ENCODE data around the gene TFAP2B. TPM values are rescaled to one million over a fixed set of nuclear protein-coding genes. Genes with fewer than 3 reads are reported as not detected.

The TFAP2B gene
- total RNA-seq, 1 donor from 2014 or later = 0.25 TPM

DNA sequence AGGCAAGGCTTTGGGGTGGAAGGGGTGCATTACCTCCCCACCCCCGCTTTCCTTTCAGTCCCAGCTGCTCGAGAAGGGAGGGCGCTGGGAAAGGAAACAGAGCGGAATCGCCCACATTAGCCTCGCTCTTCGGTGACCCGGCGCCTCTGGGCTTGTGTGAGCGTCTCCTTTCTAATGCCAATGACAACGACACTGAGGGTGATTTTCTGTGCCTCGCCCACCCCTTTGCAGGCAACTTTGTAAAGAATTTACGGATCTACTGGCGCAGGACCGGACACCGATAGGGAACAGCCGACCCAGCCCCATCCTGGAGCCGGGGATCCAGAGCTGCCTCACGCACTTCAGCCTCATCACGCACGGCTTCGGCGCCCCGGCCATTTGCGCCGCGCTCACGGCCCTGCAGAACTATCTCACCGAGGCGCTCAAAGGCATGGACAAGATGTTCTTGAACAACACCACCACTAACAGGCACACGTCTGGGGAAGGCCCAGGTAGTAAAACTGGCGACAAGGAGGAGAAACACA lies 24.3 kb downstream of the TFAP2B start:
- intact Hi-C loops (cut with DNase I) = no loop called here
- DNase-seq (ENCODE audit: extremely low spot score in 2 of 2) = no peak
- TF ChIP-seq, protein P1, sequence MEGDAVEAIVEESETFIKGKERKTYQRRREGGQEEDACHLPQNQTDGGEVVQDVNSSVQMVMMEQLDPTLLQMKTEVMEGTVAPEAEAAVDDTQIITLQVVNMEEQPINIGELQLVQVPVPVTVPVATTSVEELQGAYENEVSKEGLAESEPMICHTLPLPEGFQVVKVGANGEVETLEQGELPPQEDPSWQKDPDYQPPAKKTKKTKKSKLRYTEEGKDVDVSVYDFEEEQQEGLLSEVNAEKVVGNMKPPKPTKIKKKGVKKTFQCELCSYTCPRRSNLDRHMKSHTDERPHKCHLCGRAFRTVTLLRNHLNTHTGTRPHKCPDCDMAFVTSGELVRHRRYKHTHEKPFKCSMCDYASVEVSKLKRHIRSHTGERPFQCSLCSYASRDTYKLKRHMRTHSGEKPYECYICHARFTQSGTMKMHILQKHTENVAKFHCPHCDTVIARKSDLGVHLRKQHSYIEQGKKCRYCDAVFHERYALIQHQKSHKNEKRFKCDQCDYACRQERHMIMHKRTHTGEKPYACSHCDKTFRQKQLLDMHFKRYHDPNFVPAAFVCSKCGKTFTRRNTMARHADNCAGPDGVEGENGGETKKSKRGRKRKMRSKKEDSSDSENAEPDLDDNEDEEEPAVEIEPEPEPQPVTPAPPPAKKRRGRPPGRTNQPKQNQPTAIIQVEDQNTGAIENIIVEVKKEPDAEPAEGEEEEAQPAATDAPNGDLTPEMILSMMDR (IDR thresholded peaks at IDR 0.05) = no peak
- TF ChIP-seq POLR2A (IDR thresholded peaks at IDR 0.05) (no peak), POLR2AphosphoS5 (IDR thresholded peaks at IDR 0.05; ENCODE audit: insufficient read depth in 1 of 2, low read depth in 1 of 2) (no peak)
- no peaks in the 10 kb centered on the region for H3K27me3 ChIP-seq
- no peak overlapping the region for H3K4me3 ChIP-seq
- H3K4me1 ChIP-seq = no peaks in the 10 kb centered on the region
- no peaks in the 10 kb centered on the region for H3K9me3 ChIP-seq
- H3K36me3 ChIP-seq = no peaks in the 10 kb centered on the region
- H3K27ac ChIP-seq = no peak overlapping the region

DNA sequence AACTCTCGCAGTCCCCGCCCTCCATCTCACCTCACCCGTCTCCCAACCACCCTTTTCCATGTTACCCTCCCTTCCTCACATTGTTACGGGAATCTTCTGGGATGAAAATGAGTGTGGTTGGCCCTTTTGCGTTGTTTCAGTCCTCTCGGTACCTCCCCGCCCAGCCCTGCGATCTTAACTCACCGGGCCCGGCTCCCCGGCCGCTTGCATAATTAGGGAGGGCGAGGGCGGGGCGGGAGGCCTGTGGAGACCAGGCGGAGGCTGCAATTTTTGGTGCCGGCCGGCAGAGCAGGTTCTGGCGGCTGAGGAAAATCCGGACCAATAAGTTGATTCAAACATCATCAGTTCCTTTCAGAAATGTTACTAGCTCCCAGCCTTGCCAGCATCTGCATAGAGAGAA lies 25.2 kb downstream of the TFAP2B start:
- Histone ChIP-seq H3K27me3 (no peaks in the 10 kb centered on the region), H3K4me3 (no peak overlapping the region), H3K4me1 (no peaks in the 10 kb centered on the region), H3K36me3 (no peaks in the 10 kb centered on the region), H3K27ac (no peak overlapping the region), H3K9me3 (no peaks in the 10 kb centered on the region)
- intact Hi-C loops (cut with DNase I) = no loop called here
- no peak for DNase-seq (ENCODE audit: extremely low spot score in 2 of 2)
- no peak for TF ChIP-seq POLR2A (IDR thresholded peaks at IDR 0.05)
- TF ChIP-seq, protein P1 (IDR thresholded peaks at IDR 0.05) = no peak
- no peak for TF ChIP-seq POLR2AphosphoS5 (IDR thresholded peaks at IDR 0.05; ENCODE audit: insufficient read depth in 1 of 2, low read depth in 1 of 2)

DNA sequence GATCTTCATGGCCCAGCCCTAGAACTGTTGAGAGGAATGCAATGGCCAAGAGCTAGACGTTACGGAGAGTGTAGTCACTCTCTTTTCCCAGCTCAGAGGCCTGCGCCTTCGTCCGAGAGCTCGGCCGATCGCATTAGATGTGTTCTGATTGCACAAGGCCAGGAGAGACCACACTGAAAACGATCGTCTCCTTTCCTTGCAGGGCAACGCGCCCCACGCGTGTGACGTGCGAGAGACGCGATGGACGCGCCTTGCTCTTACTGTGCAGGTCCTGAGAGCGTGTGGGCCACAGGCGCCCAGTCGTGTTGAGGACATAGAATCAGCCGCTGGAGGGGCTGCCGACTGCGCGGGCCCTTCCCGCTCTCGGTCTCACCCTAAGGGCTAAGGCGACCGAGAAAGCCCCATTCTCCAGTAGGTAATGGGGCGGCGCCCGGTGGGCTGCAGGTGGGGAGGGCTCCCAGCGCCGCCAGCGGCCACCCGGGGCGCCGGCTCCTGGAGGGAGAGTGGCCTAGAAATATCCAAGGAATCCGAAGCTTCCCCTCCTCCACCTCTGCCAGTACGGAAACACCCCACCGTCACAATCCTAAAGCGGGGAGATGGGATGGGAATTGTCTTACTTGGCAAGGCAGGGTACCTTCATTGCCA lies 26.9 kb downstream of the TFAP2B start:
- H3K27me3 ChIP-seq = peaks cover 6% of the 10 kb centered on the region
- H3K4me1 ChIP-seq = peaks cover 12% of the 10 kb centered on the region
- H3K4me3 ChIP-seq = no peak overlapping the region
- H3K27ac ChIP-seq = no peak overlapping the region
- TF ChIP-seq POLR2AphosphoS5 (IDR thresholded peaks at IDR 0.05; ENCODE audit: insufficient read depth in 1 of 2, low read depth in 1 of 2) = no peak
- H3K9me3 ChIP-seq = no peaks in the 10 kb centered on the region
- intact Hi-C loops (cut with DNase I) = no loop called here
- H3K36me3 ChIP-seq = no peaks in the 10 kb centered on the region
- DNase-seq (ENCODE audit: extremely low spot score in 2 of 2) = no peak

DNA sequence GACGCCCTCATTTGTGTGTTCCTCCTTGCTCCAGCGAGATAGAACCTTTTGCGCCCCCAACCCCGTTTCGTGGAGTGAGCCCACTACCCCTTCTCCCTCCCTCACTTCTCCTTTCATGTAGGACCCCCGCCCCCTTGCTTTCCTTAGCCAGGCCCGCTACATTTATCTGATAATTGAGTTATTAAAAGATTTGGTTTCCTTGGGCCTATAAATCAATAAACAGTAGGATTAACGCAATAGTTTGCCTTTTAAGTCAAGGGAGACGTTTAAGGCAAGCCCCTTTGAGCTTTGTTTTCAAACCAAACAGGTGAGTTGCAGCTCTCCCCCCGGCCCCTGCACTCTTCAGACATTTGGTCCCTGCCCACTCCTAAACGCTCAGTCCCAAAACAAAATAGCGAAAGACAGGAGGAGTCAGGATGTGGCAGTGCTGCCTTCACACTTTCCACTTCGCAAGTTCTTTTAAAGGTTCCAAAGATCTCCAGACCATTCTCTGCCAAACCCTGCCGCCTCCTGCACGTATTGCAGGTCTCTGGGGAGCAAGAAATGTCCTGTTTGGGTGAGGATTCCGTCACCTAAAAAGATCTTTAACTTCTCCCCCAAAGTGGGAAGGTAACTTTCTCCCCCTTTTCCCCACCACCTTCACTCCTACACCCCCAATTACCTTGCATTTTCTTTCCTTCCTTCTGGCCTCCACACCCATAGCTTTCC lies 27.6 kb downstream of the TFAP2B start:
- H3K27me3 ChIP-seq = peaks cover 6% of the 10 kb centered on the region
- no peaks in the 10 kb centered on the region for H3K36me3 ChIP-seq
- H3K4me1 ChIP-seq = peaks cover 15% of the 10 kb centered on the region
- no peak for DNase-seq (ENCODE audit: extremely low spot score in 2 of 2)
- TF ChIP-seq POLR2A (IDR thresholded peaks at IDR 0.05) (no peak), POLR2AphosphoS5 (IDR thresholded peaks at IDR 0.05; ENCODE audit: insufficient read depth in 1 of 2, low read depth in 1 of 2) (no peak)
- TF ChIP-seq, protein P1 (IDR thresholded peaks at IDR 0.05) = no peak
- no peaks in the 10 kb centered on the region for H3K9me3 ChIP-seq
- intact Hi-C loops (cut with DNase I) = no loop called here
- H3K27ac ChIP-seq = no peak overlapping the region
- no peak overlapping the region for H3K4me3 ChIP-seq

DNA sequence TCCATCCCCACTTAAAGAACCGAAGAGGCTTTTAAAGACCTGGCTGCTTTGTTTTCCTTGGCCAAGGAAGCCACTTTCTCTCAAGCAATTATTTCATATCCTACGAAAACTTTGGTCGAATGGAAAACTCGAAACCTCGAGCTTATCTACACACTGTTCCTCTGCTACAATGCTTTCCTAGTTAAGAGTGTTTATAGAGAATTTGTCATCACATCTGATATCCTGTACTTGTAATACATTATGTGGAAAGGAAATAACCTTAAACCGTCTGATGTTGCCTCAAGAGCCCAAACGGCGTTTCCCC lies 28.1 kb downstream of the TFAP2B start:
- peaks cover 15% of the 10 kb centered on the region for H3K4me1 ChIP-seq
- no peak overlapping the region for H3K27ac ChIP-seq
- TF ChIP-seq POLR2AphosphoS5 (IDR thresholded peaks at IDR 0.05; ENCODE audit: insufficient read depth in 1 of 2, low read depth in 1 of 2) (no peak), POLR2A (IDR thresholded peaks at IDR 0.05) (no peak)
- TF ChIP-seq, protein P1 (IDR thresholded peaks at IDR 0.05) = no peak
- H3K9me3 ChIP-seq = no peaks in the 10 kb centered on the region
- intact Hi-C loops (cut with DNase I) = no loop called here
- no peak overlapping the region for H3K4me3 ChIP-seq
- no peak for DNase-seq (ENCODE audit: extremely low spot score in 2 of 2)
- H3K36me3 ChIP-seq = no peaks in the 10 kb centered on the region
- H3K27me3 ChIP-seq = peaks cover 6% of the 10 kb centered on the region

Data from vagina (tissue), 2 donors.